ENCODE measurements around the gene SLIT1.

The SLIT1 gene

GRCh38 chr10:97185326-97186058, at the start of gene SLIT1:
SLIT1 (minus strand) TSS chr10:97185959; CDS start chr10:97185674, 285 bp downstream.
- ATAC-seq (ENCODE audit: low read depth): peak; percentile 42
- Mint-ChIP-seq H3K36me3 (peaks cover 2% of the 10 kb centered on the region), H3K4me3 (peak within 1 kb of the TSS; percentile 74)

GRCh38 chr10:97235353-97235752, 49.6 kb upstream of the SLIT1 start:
- no peak for DNase-seq (ENCODE audit: low spot score in 2 of 2)
- Mint-ChIP-seq H3K4me1 (no peaks in the 10 kb centered on the region), H3K9me3 (no peaks in the 10 kb centered on the region), H3K36me3 (peaks cover 8% of the 10 kb centered on the region), H3K27ac (no peak overlapping the region), H3K27me3 (no peaks in the 10 kb centered on the region), H3K4me3 (no peak overlapping the region)
- no peak for ATAC-seq (ENCODE audit: low read depth)

More at GRCh38 chr10:97185326-97186058, at the start of gene SLIT1:
- no peaks in the 10 kb centered on the region for H3K9me3 Mint-ChIP-seq
- no peak for DNase-seq (ENCODE audit: low spot score in 2 of 2)
- H3K27ac Mint-ChIP-seq: no peak within 1 kb of the TSS
- H3K4me1 Mint-ChIP-seq: peaks cover 8% of the 10 kb centered on the region
- peaks cover 32% of the 10 kb centered on the region for H3K27me3 Mint-ChIP-seq

- Mint-ChIP-seq H3K9me3 (no peaks in the 10 kb centered on the region), H3K4me3 (no peak overlapping the region), H3K36me3 (peaks cover 14% of the 10 kb centered on the region), H3K4me1 (no peaks in the 10 kb centered on the region), H3K27ac (no peak overlapping the region), H3K27me3 (no peaks in the 10 kb centered on the region)
- DNase-seq (ENCODE audit: low spot score in 2 of 2) (no peak), ATAC-seq (ENCODE audit: low read depth) (no peak)
Measured at GRCh38 chr10:97234400-97234799, 48.6 kb upstream of the SLIT1 start.

- Mint-ChIP-seq H3K36me3 (peaks cover 35% of the 10 kb centered on the region), H3K27ac (no peak overlapping the region), H3K9me3 (no peaks in the 10 kb centered on the region), H3K4me3 (no peak overlapping the region), H3K27me3 (no peaks in the 10 kb centered on the region), H3K4me1 (no peaks in the 10 kb centered on the region)
- DNase-seq (ENCODE audit: low spot score in 2 of 2) (no peak), ATAC-seq (ENCODE audit: low read depth) (no peak)
Measured at GRCh38 chr10:97230146-97230545, 44.4 kb upstream of the SLIT1 start.

GRCh38 chr10:97229322-97230015, 43.7 kb upstream of the SLIT1 start:
- DNase-seq (ENCODE audit: low spot score in 2 of 2) (no peak), ATAC-seq (ENCODE audit: low read depth) (no peak)
- H3K27me3 Mint-ChIP-seq: no peaks in the 10 kb centered on the region
- no peaks in the 10 kb centered on the region for H3K9me3 Mint-ChIP-seq
- H3K4me1 Mint-ChIP-seq: no peaks in the 10 kb centered on the region
- no peak overlapping the region for H3K27ac Mint-ChIP-seq
- no peak overlapping the region for H3K4me3 Mint-ChIP-seq
- peaks cover 39% of the 10 kb centered on the region for H3K36me3 Mint-ChIP-seq

- Mint-ChIP-seq H3K27me3 (no peaks in the 10 kb centered on the region), H3K4me3 (no peak overlapping the region), H3K27ac (no peak overlapping the region), H3K4me1 (no peaks in the 10 kb centered on the region), H3K36me3 (peaks cover 39% of the 10 kb centered on the region), H3K9me3 (no peaks in the 10 kb centered on the region)
- ATAC-seq (ENCODE audit: low read depth) (no peak), DNase-seq (ENCODE audit: low spot score in 2 of 2) (no peak)
Measured at GRCh38 chr10:97228775-97229157, 43.0 kb upstream of the SLIT1 start.

GRCh38 chr10:97228130-97228774, 42.5 kb upstream of the SLIT1 start:
- H3K4me1 Mint-ChIP-seq: no peaks in the 10 kb centered on the region
- DNase-seq (ENCODE audit: low spot score in 2 of 2): no peak
- H3K4me3 Mint-ChIP-seq: no peak overlapping the region
- H3K36me3 Mint-ChIP-seq: peaks cover 37% of the 10 kb centered on the region
- no peaks in the 10 kb centered on the region for H3K9me3 Mint-ChIP-seq
- no peaks in the 10 kb centered on the region for H3K27me3 Mint-ChIP-seq
- no peak for ATAC-seq (ENCODE audit: low read depth)
- no peak overlapping the region for H3K27ac Mint-ChIP-seq

- peaks cover 38% of the 10 kb centered on the region for H3K36me3 Mint-ChIP-seq
- DNase-seq (ENCODE audit: low spot score in 2 of 2) (no peak), ATAC-seq (ENCODE audit: low read depth) (no peak)
- H3K27ac Mint-ChIP-seq: no peak overlapping the region
- no peaks in the 10 kb centered on the region for H3K27me3 Mint-ChIP-seq
- H3K4me1 Mint-ChIP-seq: no peaks in the 10 kb centered on the region
- H3K4me3 Mint-ChIP-seq: no peak overlapping the region
- H3K9me3 Mint-ChIP-seq: no peaks in the 10 kb centered on the region
Measured at GRCh38 chr10:97226398-97226797, 40.6 kb upstream of the SLIT1 start.

GRCh38 chr10:97224483-97225435, 39.0 kb upstream of the SLIT1 start:
- Mint-ChIP-seq H3K9me3 (no peaks in the 10 kb centered on the region), H3K27me3 (no peaks in the 10 kb centered on the region), H3K36me3 (peaks cover 36% of the 10 kb centered on the region), H3K4me3 (no peak overlapping the region), H3K27ac (no peak overlapping the region), H3K4me1 (no peaks in the 10 kb centered on the region)
- DNase-seq (ENCODE audit: low spot score in 2 of 2): no peak
- ATAC-seq (ENCODE audit: low read depth): no peak

GRCh38 chr10:97222326-97222961, 36.7 kb upstream of the SLIT1 start:
- H3K4me3 Mint-ChIP-seq: no peak overlapping the region
- H3K27ac Mint-ChIP-seq: no peak overlapping the region
- ATAC-seq (ENCODE audit: low read depth) (no peak), DNase-seq (ENCODE audit: low spot score in 2 of 2) (no peak)
- H3K4me1 Mint-ChIP-seq: no peaks in the 10 kb centered on the region
- H3K9me3 Mint-ChIP-seq: no peaks in the 10 kb centered on the region
- H3K36me3 Mint-ChIP-seq: peaks cover 28% of the 10 kb centered on the region
- no peaks in the 10 kb centered on the region for H3K27me3 Mint-ChIP-seq

GRCh38 chr10:97220355-97220754, 34.6 kb upstream of the SLIT1 start:
- no peak for DNase-seq (ENCODE audit: low spot score in 2 of 2)
- Mint-ChIP-seq H3K9me3 (no peaks in the 10 kb centered on the region), H3K36me3 (peaks cover 13% of the 10 kb centered on the region), H3K27me3 (no peaks in the 10 kb centered on the region), H3K4me3 (no peak overlapping the region), H3K4me1 (peaks cover 3% of the 10 kb centered on the region), H3K27ac (no peak overlapping the region)
- ATAC-seq (ENCODE audit: low read depth): no peak

GRCh38 chr10:97217299-97217698, 31.5 kb upstream of the SLIT1 start:
- Mint-ChIP-seq H3K9me3 (no peaks in the 10 kb centered on the region), H3K4me1 (peaks cover 3% of the 10 kb centered on the region), H3K27me3 (no peaks in the 10 kb centered on the region), H3K4me3 (no peak overlapping the region), H3K27ac (no peak overlapping the region), H3K36me3 (peaks cover 3% of the 10 kb centered on the region)
- DNase-seq (ENCODE audit: low spot score in 2 of 2) (no peak), ATAC-seq (ENCODE audit: low read depth) (no peak)

- peaks cover 3% of the 10 kb centered on the region for H3K36me3 Mint-ChIP-seq
- ATAC-seq (ENCODE audit: low read depth): no peak
- peaks cover 3% of the 10 kb centered on the region for H3K4me1 Mint-ChIP-seq
- H3K27me3 Mint-ChIP-seq: no peaks in the 10 kb centered on the region
- no peaks in the 10 kb centered on the region for H3K9me3 Mint-ChIP-seq
- no peak overlapping the region for H3K27ac Mint-ChIP-seq
- DNase-seq (ENCODE audit: low spot score in 2 of 2): no peak
- H3K4me3 Mint-ChIP-seq: no peak overlapping the region
Measured at GRCh38 chr10:97215619-97216260, 30.0 kb upstream of the SLIT1 start.
